ENCODE measurements around the gene PHC3.
A peak's percentile ranks its signal among the peaks of the same experiment; 100 is the strongest.

PHC3 gene

DNA sequence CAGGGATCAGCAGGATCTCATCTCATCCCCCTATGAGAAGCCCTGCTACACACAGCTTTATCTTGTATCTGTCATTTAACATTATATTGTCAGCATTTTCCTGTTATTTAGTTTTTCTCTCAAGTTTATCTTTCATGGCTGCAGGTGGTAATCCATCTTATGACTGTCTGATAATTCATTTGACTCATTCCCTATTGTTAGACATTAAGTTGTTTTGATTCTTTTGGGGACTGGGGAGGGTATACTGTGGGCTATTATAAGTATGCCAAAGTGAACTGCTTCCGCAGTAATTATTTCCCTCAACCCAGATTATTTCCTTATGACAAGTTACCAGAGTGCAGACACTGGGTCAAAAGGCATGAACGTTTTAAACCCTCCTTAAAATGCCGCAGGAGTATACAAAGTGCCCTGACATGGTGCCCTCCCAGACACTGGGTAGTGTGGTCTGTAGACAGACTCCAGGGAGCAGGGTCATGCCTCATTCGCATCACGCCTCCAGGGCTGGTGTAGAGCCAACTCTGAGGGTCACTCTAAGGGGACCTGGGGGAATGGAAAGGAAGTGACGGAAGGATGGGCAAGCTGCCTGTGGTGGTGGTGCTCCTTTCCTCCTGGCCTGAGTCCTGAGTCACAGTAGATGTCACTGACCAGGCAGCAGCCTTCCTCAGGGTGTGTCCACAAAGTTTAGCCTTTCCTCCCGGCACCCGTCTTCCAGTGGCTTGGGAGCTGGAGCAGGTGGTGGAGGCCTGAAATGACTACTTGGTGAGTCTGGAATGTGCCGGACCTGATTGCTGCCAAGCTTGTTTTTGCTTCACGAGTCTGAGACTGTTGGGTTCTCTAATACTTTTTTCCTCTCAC is 132.2 kb downstream of the PHC3 start:
- no peak overlapping the region for H3K4me3 ChIP-seq (replicated peaks; ENCODE audit: low read depth, low read length)
- TF ChIP-seq, protein P1, sequence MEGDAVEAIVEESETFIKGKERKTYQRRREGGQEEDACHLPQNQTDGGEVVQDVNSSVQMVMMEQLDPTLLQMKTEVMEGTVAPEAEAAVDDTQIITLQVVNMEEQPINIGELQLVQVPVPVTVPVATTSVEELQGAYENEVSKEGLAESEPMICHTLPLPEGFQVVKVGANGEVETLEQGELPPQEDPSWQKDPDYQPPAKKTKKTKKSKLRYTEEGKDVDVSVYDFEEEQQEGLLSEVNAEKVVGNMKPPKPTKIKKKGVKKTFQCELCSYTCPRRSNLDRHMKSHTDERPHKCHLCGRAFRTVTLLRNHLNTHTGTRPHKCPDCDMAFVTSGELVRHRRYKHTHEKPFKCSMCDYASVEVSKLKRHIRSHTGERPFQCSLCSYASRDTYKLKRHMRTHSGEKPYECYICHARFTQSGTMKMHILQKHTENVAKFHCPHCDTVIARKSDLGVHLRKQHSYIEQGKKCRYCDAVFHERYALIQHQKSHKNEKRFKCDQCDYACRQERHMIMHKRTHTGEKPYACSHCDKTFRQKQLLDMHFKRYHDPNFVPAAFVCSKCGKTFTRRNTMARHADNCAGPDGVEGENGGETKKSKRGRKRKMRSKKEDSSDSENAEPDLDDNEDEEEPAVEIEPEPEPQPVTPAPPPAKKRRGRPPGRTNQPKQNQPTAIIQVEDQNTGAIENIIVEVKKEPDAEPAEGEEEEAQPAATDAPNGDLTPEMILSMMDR (IDR thresholded peaks at IDR 0.05; ENCODE audit: low read length, missing control alignments) = no peak
- DNase-seq (ENCODE audit: low read depth) = peak; percentile 20

DNA sequence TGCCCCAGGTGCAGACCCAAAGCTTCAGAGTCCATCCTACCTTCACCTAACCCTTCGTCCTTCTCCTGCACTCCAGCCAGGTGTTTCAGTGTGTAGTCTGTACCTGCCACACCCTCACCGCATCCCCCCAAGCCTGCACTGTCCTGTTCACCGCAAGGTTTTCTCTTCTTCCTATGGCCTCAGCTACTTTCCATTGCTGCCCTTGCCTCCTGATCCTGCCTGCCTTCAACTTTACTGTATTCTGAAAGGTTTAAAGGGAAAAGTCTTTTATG is 134.5 kb downstream of the PHC3 start:
- H3K4me3 ChIP-seq (replicated peaks; ENCODE audit: low read depth, low read length) = no peak overlapping the region
- TF ChIP-seq, protein P1 (IDR thresholded peaks at IDR 0.05; ENCODE audit: low read length, missing control alignments) = no peak
- no peak for DNase-seq (ENCODE audit: low read depth)

DNA sequence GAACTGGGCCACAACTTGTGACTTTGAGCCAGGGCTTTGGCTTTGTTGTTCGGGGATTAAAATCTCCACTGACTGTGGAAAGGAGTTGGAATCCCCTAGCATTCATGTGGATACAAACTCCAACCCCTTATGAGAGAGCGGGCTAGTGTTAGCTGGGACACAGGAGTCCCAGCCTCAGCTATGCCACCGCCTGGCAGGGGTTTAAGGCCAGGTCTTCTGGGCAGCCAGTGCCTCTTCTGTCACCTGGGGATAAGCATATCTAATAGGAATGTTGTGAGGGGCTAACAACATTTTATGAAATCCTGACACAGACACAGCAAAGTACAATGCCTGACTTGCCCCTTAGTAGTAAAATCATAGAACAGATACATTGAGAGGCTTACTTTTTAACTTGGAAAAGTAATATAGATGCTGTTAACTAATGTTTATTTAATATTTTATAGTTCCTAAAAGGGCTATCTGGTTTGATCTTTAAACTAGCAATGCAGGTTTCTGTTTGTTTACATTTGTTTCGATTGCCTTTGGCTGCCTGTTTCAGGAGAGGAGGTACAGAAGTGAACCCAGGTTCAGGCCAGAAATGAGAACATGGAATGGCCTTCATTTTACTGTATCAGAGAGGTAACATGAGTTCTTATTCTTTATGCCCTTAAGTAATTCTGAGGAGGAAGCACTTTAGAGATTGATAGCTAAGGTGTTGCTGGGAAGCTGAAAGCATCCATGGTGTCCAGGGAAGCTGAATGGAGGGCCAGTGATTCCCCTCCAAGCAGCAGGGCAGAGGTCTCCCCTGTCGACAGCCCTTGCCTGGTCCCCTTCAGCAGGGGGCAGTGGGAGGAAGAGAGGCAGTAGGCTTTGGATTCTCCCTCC is 135.0 kb downstream of the PHC3 start:
- no peak overlapping the region for H3K4me3 ChIP-seq (replicated peaks; ENCODE audit: low read depth, low read length)
- DNase-seq (ENCODE audit: low read depth) = no peak
- TF ChIP-seq, protein P1 (IDR thresholded peaks at IDR 0.05; ENCODE audit: low read length, missing control alignments) = no peak

DNA sequence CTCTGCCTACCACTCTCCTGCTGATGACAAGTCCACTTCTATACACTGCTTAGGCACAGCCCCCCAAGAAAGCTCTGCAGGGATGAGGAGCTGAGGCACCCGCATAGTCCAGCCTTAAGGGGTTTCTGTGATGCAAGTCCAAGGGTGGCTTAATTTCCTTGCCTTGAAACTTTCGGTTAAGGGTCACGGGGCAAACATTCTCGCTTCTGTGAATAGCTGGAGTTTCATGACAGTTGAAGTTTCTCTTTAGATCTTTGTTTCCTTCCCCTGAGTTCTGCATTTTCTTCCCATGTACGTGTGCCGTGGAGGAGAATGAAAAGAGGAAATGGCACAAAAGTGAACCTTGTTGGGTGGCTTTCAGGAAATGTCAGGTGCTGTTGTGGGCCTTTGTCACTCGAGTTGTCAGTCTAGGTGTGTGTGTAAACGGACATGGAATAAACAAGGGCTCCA is 136.7 kb downstream of the PHC3 start:
- TF ChIP-seq, protein P1 (IDR thresholded peaks at IDR 0.05; ENCODE audit: low read length, missing control alignments) = no peak
- no peak overlapping the region for H3K4me3 ChIP-seq (replicated peaks; ENCODE audit: low read depth, low read length)
- no peak for DNase-seq (ENCODE audit: low read depth)

DNA sequence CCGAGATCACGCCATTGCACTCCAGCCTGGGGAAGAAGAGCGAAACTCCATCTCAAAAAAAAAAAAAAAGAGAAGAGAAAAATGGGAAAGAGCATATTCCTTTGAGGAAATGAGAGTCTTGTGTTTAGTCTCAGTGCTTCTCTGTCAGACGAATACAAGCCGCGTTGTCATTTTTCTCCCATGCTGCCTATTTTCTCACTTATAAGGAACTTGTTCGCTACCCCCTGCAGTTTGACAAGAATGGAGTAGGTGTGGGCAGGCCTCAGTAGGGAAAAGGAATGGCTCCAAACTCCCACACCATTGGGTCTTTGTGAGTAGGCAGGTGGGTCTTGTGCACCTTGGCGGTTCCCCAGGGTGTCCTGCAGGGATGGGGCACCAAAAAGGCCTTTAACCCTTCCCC is 137.3 kb downstream of the PHC3 start:
- H3K4me3 ChIP-seq (replicated peaks; ENCODE audit: low read depth, low read length) = no peak overlapping the region
- TF ChIP-seq, protein P1 (IDR thresholded peaks at IDR 0.05; ENCODE audit: low read length, missing control alignments) = no peak
- DNase-seq (ENCODE audit: low read depth) = no peak

DNA sequence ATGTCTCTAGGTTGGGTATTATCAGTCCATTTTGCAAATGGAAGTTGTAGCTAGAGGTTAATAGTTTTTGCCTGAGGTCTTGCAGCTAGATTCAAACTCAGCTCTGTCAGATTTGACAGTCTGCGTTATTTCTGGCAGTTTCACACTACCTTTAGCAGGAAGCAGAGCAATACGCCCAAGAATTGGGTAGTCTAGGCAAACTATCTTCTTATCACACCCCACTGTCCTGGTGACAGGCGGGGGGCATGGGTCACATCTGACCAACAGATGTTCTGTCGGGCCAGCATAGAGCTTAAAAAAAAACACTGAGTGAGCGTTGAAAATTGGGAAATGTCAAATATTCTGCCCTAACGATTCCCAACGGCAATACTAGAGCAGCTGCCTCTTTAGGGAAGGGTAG is 138.0 kb downstream of the PHC3 start:
- TF ChIP-seq, protein P1 (IDR thresholded peaks at IDR 0.05; ENCODE audit: low read length, missing control alignments) = no peak
- no peak overlapping the region for H3K4me3 ChIP-seq (replicated peaks; ENCODE audit: low read depth, low read length)
- DNase-seq (ENCODE audit: low read depth) = no peak
